Activated CD8-positive, alpha-beta memory T cell treated with anti-CD3 and anti-CD28 coated beads for 4 hours (primary cell): ENCODE data around the gene C12orf76.

Experiments used
- DNase-seq, 2 donors: peaks; one replicate each; pipeline ENCODE4 v3.0.0-alpha.2; 2020; ENCODE audit warnings: low read depth in 2 of 2

C12orf76 gene

GRCh38 chr12:109995686-109996482 lies 52.4 kb downstream of the C12orf76 start, which contains the start of gene GIT2:
GIT2 (minus strand) TSS chr12:109996368; CDS start chr12:109996224, 144 bp downstream.
- DNase-seq, result peak; percentile 85 to 92

GRCh38 chr12:109995361-109995685 lies 53.0 kb downstream of the C12orf76 start:
- DNase-seq, result no peak

GRCh38 chr12:109994401-109995175 lies 53.7 kb downstream of the C12orf76 start:
- DNase-seq, result no peak

GRCh38 chr12:109993091-109993490 lies 55.2 kb downstream of the C12orf76 start:
- DNase-seq, result no peak

- DNase-seq, result no peak
These were observed 56.7 kb downstream of the C12orf76 start for GRCh38 chr12:109991586-109991985.
